ENCODE results near the gene BCL11B. TPM values are rescaled to one million over a fixed set of nuclear protein-coding genes. Genes with fewer than 3 reads are reported as not detected.

Gene BCL11B
- total and polyA plus RNA-seq, 10 of the 15 experiments (the other 5 are each of a cell fraction or from before 2014, with no cell fraction given) = 0.38 to 5.5 (median 1.3) TPM

DNA sequence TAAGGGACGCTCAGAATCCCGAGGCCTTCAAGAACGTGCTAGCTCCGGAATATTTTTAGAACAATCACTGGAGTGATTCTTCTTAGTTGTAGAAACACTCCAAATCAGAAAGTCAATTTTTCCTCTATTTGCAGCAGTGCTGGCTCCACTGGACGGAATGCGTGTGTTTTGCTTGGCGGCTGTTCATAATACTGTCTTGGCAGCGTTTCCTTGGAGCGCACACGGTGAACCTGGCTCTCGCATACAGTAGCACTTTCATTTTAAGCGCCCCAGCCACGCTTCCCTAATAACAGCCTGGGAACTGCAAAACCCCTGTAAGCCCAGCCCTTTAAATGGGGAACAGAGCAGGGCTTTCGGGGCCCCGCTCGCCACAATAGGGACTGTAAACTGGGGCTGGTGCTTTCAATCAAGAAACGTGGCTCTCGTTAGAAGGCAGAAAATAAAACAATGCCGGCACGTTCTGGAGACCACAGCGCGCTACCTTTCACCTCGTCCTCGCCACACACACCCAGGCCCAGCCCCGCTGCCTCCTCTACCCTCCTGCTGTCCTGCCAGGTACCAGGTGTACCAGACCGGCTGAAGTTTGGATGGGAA lies 79.9 kb downstream of the BCL11B start:
- in situ Hi-C loops (cut with MboI) (no loop called here), intact Hi-C loops (cut with micrococcal nuclease; ENCODE audit: unreplicated experiment) (no loop called here)
- DNase-seq (ENCODE audit: low read depth, low spot score) (no peak), ATAC-seq (no peak), FAIRE-seq (no peak)
- H2AFZ ChIP-seq (ENCODE audit: control insufficient read depth, low read depth, low read length) = no peak overlapping the region
- no peak overlapping the region for H3K4me3 ChIP-seq
- H3K4me1 ChIP-seq (ENCODE audit: control insufficient read depth, insufficient read depth, low read length) = no peaks in the 10 kb centered on the region
- ChIA-PET RAD21 (ENCODE audit: unreplicated experiment) (no interaction called here), SMC1A (ENCODE audit: uncharacterized antibody, unreplicated experiment) (no interaction called here), POLR2A (no interaction called here), CTCF (interaction anchor here (0.6 kb wide), 1 partner anchor 224 kb away, joined by 3 read pairs; no protein-coding TSS in a partner anchor)
- no peaks in the 10 kb centered on the region for H3K79me2 ChIP-seq (ENCODE audit: control insufficient read depth, insufficient read depth, low read length)
- H3K4me2 ChIP-seq (ENCODE audit: control insufficient read depth, insufficient read depth) = no peak overlapping the region
- no peaks in the 10 kb centered on the region for H4K20me1 ChIP-seq (ENCODE audit: control insufficient read depth, insufficient read depth)
- no peak overlapping the region for H3K9ac ChIP-seq (ENCODE audit: control insufficient read depth, insufficient read depth, low read length)
- H3K36me3 ChIP-seq (ENCODE audit: control insufficient read depth in 2 of 2, insufficient read depth in 2 of 2, low read length in 1 of 2) = no peaks in the 10 kb centered on the region
- no peak overlapping the region for H3K27ac ChIP-seq (ENCODE audit: control insufficient read depth, insufficient read depth)
- WGBS (ENCODE audit: insufficient coverage, insufficient replicate concordance, low lambda C conversion rate, missing lambda C conversion rate) = 37% methylated on average over 26 of the region's 26 CpGs
- no peaks in the 10 kb centered on the region for H3K27me3 ChIP-seq (replicated peaks in 1 of 2; ENCODE audit: control insufficient read depth in 2 of 2, insufficient read depth in 2 of 2, low read length in 1 of 2)
- H3K9me3 ChIP-seq (replicated peaks; ENCODE audit: control insufficient read depth, insufficient read depth, low read length) = no peaks in the 10 kb centered on the region
- TF ChIP-seq, protein P1, sequence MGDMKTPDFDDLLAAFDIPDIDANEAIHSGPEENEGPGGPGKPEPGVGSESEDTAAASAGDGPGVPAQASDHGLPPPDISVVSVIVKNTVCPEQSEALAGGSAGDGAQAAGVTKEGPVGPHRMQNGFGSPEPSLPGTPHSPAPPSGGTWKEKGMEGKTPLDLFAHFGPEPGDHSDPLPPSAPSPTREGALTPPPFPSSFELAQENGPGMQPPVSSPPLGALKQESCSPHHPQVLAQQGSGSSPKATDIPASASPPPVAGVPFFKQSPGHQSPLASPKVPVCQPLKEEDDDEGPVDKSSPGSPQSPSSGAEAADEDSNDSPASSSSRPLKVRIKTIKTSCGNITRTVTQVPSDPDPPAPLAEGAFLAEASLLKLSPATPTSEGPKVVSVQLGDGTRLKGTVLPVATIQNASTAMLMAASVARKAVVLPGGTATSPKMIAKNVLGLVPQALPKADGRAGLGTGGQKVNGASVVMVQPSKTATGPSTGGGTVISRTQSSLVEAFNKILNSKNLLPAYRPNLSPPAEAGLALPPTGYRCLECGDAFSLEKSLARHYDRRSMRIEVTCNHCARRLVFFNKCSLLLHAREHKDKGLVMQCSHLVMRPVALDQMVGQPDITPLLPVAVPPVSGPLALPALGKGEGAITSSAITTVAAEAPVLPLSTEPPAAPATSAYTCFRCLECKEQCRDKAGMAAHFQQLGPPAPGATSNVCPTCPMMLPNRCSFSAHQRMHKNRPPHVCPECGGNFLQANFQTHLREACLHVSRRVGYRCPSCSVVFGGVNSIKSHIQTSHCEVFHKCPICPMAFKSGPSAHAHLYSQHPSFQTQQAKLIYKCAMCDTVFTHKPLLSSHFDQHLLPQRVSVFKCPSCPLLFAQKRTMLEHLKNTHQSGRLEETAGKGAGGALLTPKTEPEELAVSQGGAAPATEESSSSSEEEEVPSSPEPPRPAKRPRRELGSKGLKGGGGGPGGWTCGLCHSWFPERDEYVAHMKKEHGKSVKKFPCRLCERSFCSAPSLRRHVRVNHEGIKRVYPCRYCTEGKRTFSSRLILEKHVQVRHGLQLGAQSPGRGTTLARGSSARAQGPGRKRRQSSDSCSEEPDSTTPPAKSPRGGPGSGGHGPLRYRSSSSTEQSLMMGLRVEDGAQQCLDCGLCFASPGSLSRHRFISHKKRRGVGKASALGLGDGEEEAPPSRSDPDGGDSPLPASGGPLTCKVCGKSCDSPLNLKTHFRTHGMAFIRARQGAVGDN (IDR thresholded peaks at IDR 0.05) = no peak
- TF ChIP-seq POU2F2 (IDR thresholded peaks at IDR 0.05; ENCODE audit: borderline replicate concordance, low read depth, low read length) = no peak
- TF ChIP-seq NBN (IDR thresholded peaks at IDR 0.05) = no peak
- no TSS peak for BruUV-seq (replicated peaks)
